Mammary epithelial cell (primary cell): ENCODE data around the gene KRT16.

ENCODE experiments used
- CTCF ChIP-seq, 2 donors: IDR thresholded peaks in 1 of 2; conservative IDR thresholded peaks in 1 of 2; 2 replicates each; pipeline ENCODE4 v1.5.1; 2011 to 2012; ENCODE audit warnings: inconsistent platforms in 2 of 2, low read length in 2 of 2, mild to moderate bottlenecking in 2 of 2, control low read depth in 1 of 2, low read depth in 1 of 2; ENCODE audit not compliant: insufficient read depth in 1 of 2; ENCODE audit errors: extremely low read depth in 1 of 2
- EZH2 ChIP-seq: IDR thresholded peaks from 2 replicates; pipeline ENCODE4 v1.6.1; 2012; ENCODE audit warnings: low read length, inconsistent platforms, borderline replicate concordance

GRCh38 chr17:41658846-41659245 is 46.3 kb upstream of the KRT16 start:
- no peak for TF ChIP-seq CTCF (conservative IDR thresholded peaks at IDR 0.05 in 1 of 2, IDR thresholded peaks at IDR 0.05 in 1 of 2; ENCODE audit: extremely low read depth in 1 of 2, insufficient read depth in 1 of 2, low read depth in 1 of 2, low read length in 2 of 2)
- no peak for TF ChIP-seq EZH2
